Sigmoid colon (tissue), 4 donors: ENCODE data around the gene DNAAF3.
A peak's percentile ranks its signal among the peaks of the same experiment; 100 is the strongest.

Experiments used
- EP300 ChIP-seq, 4 donors: sonication (generic); formaldehyde crosslinking; IDR thresholded peaks; one replicate each; pipeline ENCODE4 v1.6.1; 2017; ENCODE audit warnings: antibody characterized with exemption in 4 of 4
- POLR2A ChIP-seq, 2 donors: fragments of 450-650 bp; IDR thresholded peaks; one replicate each; pipeline ENCODE4 v1.6.1; 2016; ENCODE audit warnings: antibody characterized with exemption in 2 of 2, mild to moderate bottlenecking in 2 of 2, moderate library complexity in 2 of 2

DNA sequence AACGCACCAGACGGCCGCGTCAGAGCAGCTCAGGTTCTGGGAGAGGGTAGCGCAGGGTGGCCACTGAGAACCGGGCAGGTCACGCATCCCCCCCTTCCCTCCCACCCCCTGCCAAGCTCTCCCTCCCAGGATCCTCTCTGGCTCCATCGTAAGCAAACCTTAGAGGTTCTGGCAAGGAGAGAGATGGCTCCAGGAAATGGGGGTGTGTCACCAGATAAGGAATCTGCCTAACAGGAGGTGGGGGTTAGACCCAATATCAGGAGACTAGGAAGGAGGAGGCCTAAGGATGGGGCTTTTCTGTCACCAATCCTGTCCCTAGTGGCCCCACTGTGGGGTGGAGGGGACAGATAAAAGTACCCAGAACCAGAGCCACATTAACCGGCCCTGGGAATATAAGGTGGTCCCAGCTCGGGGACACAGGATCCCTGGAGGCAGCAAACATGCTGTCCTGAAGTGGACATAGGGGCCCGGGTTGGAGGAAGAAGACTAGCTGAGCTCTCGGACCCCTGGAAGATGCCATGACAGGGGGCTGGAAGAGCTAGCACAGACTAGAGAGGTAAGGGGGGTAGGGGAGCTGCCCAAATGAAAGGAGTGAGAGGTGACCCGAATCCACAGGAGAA is 50.9 kb downstream of the DNAAF3 start:
- TF ChIP-seq POLR2A (IDR thresholded peaks at IDR 0.05) (no peak), EP300 (IDR thresholded peaks at IDR 0.05) (peak in 1 of 4 donors; percentile 46)
